Stomach (tissue), 4 donors: Measurements from ENCODE around the gene ELMO3.

ENCODE experiments used
- CTCF ChIP-seq, 7 experiments: fragments of 450-650 bp in 4 of 7; fragments of 200-600 bp in 3 of 7; sonication (generic) in 3 of 7; IDR thresholded peaks; one replicate each; pipeline ENCODE4 v1.5.1; 2016 to 2019; ENCODE audit warnings: antibody characterized with exemption in 7 of 7, control low read depth in 2 of 7, mild to moderate bottlenecking in 1 of 7
- EP300 ChIP-seq: sonication (generic); formaldehyde crosslinking; IDR thresholded peaks from one replicate; pipeline ENCODE4 v1.6.1; 2017; ENCODE audit warnings: antibody characterized with exemption

- no peak for TF ChIP-seq CTCF (IDR thresholded peaks at IDR 0.05)
- no peak for TF ChIP-seq EP300
These were observed 28.6 kb upstream of the ELMO3 start, which contains the start of gene NOL3 for GRCh38 chr16:67170168-67170948.
